ENCODE results near the gene RAB12.

- TF ChIP-seq CTCF (IDR thresholded peaks at IDR 0.05) (no peak), POLR2A (IDR thresholded peaks at IDR 0.05) (no peak)
Measured at GRCh38 chr18:8601277-8602032, 7.8 kb upstream of the RAB12 start.
